Measurements from ENCODE around the gene SLC38A3.

SLC38A3 gene

GRCh38 chr3:50266836-50267235 is 61.8 kb downstream of the SLC38A3 start:
- Histone ChIP-seq H4K91ac (ENCODE audit: low read length) (peak overlapping the region; percentile 85), H3K18ac (ENCODE audit: low read depth in 1 of 2, low read length in 2 of 2) (peak overlapping the region; percentile 75 to 93), H3K4me1 (ENCODE audit: control insufficient read depth, insufficient read depth, low read depth, low read length) (peaks cover 77% of the 10 kb centered on the region), H3K4me3 (ENCODE audit: insufficient read depth in 1 of 2, low read depth in 1 of 2, low read length in 2 of 2) (peak overlapping the region; percentile 39 to 79), H3K9ac (ENCODE audit: low read length) (peak overlapping the region; percentile 84), H4K8ac (ENCODE audit: low read length) (peak overlapping the region; percentile 89), H3K4me2 (ENCODE audit: low read length, poor library complexity, severe bottlenecking) (peak overlapping the region; percentile 75), H3K27ac (ENCODE audit: low read length, poor library complexity, severe bottlenecking) (peak overlapping the region; percentile 12), H2AFZ (ENCODE audit: low read depth, low read length) (no peak overlapping the region), H2BK120ac (ENCODE audit: low read depth, low read length) (peak overlapping the region; percentile 80), H3K23ac (ENCODE audit: low read length in 2 of 2) (no peak overlapping the region), H3K79me1 (replicated peaks; ENCODE audit: low read length, poor library complexity, severe bottlenecking) (peaks cover 2% of the 10 kb centered on the region), H2BK15ac (ENCODE audit: low read depth, poor library complexity, severe bottlenecking) (peak overlapping the region; percentile 92), H3K36me3 (ENCODE audit: control insufficient read depth in 1 of 2, insufficient read depth in 2 of 2, low read depth in 1 of 2, low read length in 2 of 2) (no peaks in the 10 kb centered on the region), H2BK5ac (ENCODE audit: low read depth, low read length, poor library complexity, severe bottlenecking) (no peak overlapping the region), H2BK12ac (ENCODE audit: low read length in 2 of 2) (peak overlapping the region; percentile 42 to 49), H3K27me3 (ENCODE audit: control insufficient read depth in 1 of 2, insufficient read depth in 1 of 2, low read length in 2 of 2) (no peaks in the 10 kb centered on the region), H2AK5ac (ENCODE audit: low read length, severe bottlenecking) (peak overlapping the region; percentile 80), H3K9me3 (ENCODE audit: control insufficient read depth, low read length) (no peaks in the 10 kb centered on the region), H3K4ac (ENCODE audit: low read depth in 1 of 2, low read length in 2 of 2) (peak overlapping the region; percentile 58 to 89), H3K14ac (ENCODE audit: low read length in 2 of 2) (peak overlapping the region in 1 of 2 experiments; percentile 91)
- DNase-seq = no peak
- 100% methylated on average over 3 of the region's 7 CpGs for WGBS

GRCh38 chr3:50267280-50267913 is 62.3 kb downstream of the SLC38A3 start:
- Histone ChIP-seq H3K4me2 (ENCODE audit: low read length, poor library complexity, severe bottlenecking) (peak overlapping the region; percentile 75), H2BK15ac (ENCODE audit: low read depth, poor library complexity, severe bottlenecking) (peak overlapping the region; percentile 92), H3K23ac (ENCODE audit: low read length in 2 of 2) (peak overlapping the region in 1 of 2 experiments; percentile 41), H4K8ac (ENCODE audit: low read length) (peak overlapping the region; percentile 89), H2BK5ac (ENCODE audit: low read depth, low read length, poor library complexity, severe bottlenecking) (no peak overlapping the region), H3K4ac (ENCODE audit: low read depth in 1 of 2, low read length in 2 of 2) (peak overlapping the region; percentile 58 to 89), H2AK5ac (ENCODE audit: low read length, severe bottlenecking) (peak overlapping the region; percentile 92), H2AFZ (ENCODE audit: low read depth, low read length) (peak overlapping the region; percentile 67), H3K14ac (ENCODE audit: low read length in 2 of 2) (peak overlapping the region in 1 of 2 experiments; percentile 91), H3K79me1 (replicated peaks; ENCODE audit: low read length, poor library complexity, severe bottlenecking) (peaks cover 2% of the 10 kb centered on the region), H3K9me3 (ENCODE audit: control insufficient read depth, low read length) (no peaks in the 10 kb centered on the region), H3K4me1 (ENCODE audit: control insufficient read depth, insufficient read depth, low read depth, low read length) (peaks cover 78% of the 10 kb centered on the region), H3K4me3 (ENCODE audit: insufficient read depth in 1 of 2, low read depth in 1 of 2, low read length in 2 of 2) (peak overlapping the region; percentile 39 to 79), H2BK120ac (ENCODE audit: low read depth, low read length) (peak overlapping the region; percentile 80), H2BK12ac (ENCODE audit: low read length in 2 of 2) (peak overlapping the region; percentile 87 to 96), H3K18ac (ENCODE audit: low read depth in 1 of 2, low read length in 2 of 2) (peak overlapping the region; percentile 75 to 93), H3K9ac (ENCODE audit: low read length) (peak overlapping the region; percentile 84), H3K27me3 (ENCODE audit: control insufficient read depth in 1 of 2, insufficient read depth in 1 of 2, low read length in 2 of 2) (no peaks in the 10 kb centered on the region), H3K27ac (ENCODE audit: low read length, poor library complexity, severe bottlenecking) (peak overlapping the region; percentile 12), H3K36me3 (ENCODE audit: control insufficient read depth in 1 of 2, insufficient read depth in 2 of 2, low read depth in 1 of 2, low read length in 2 of 2) (no peaks in the 10 kb centered on the region), H4K91ac (ENCODE audit: low read length) (peak overlapping the region; percentile 85)
- no peak for DNase-seq
- 19% methylated on average over 21 of the region's 22 CpGs for WGBS

GRCh38 chr3:50268276-50268675 is 63.2 kb downstream of the SLC38A3 start:
- Histone ChIP-seq H3K4me3 (ENCODE audit: insufficient read depth in 1 of 2, low read depth in 1 of 2, low read length in 2 of 2) (peak overlapping the region in 1 of 2 experiments; percentile 79), H3K4ac (ENCODE audit: low read depth in 1 of 2, low read length in 2 of 2) (no peak overlapping the region), H3K9ac (ENCODE audit: low read length) (no peak overlapping the region), H3K79me1 (replicated peaks; ENCODE audit: low read length, poor library complexity, severe bottlenecking) (peaks cover 2% of the 10 kb centered on the region), H2BK5ac (ENCODE audit: low read depth, low read length, poor library complexity, severe bottlenecking) (no peak overlapping the region), H2AFZ (ENCODE audit: low read depth, low read length) (no peak overlapping the region), H4K91ac (ENCODE audit: low read length) (no peak overlapping the region), H3K9me3 (ENCODE audit: control insufficient read depth, low read length) (no peaks in the 10 kb centered on the region), H3K18ac (ENCODE audit: low read depth in 1 of 2, low read length in 2 of 2) (no peak overlapping the region), H3K4me1 (ENCODE audit: control insufficient read depth, insufficient read depth, low read depth, low read length) (peaks cover 78% of the 10 kb centered on the region), H3K27ac (ENCODE audit: low read length, poor library complexity, severe bottlenecking) (no peak overlapping the region), H3K14ac (ENCODE audit: low read length in 2 of 2) (peak overlapping the region in 1 of 2 experiments; percentile 37), H2BK12ac (ENCODE audit: low read length in 2 of 2) (no peak overlapping the region), H3K23ac (ENCODE audit: low read length in 2 of 2) (no peak overlapping the region), H2BK15ac (ENCODE audit: low read depth, poor library complexity, severe bottlenecking) (no peak overlapping the region), H3K36me3 (ENCODE audit: control insufficient read depth in 1 of 2, insufficient read depth in 2 of 2, low read depth in 1 of 2, low read length in 2 of 2) (no peaks in the 10 kb centered on the region), H3K4me2 (ENCODE audit: low read length, poor library complexity, severe bottlenecking) (no peak overlapping the region), H4K8ac (ENCODE audit: low read length) (no peak overlapping the region), H2BK120ac (ENCODE audit: low read depth, low read length) (peak overlapping the region; percentile 80), H3K27me3 (ENCODE audit: control insufficient read depth in 1 of 2, insufficient read depth in 1 of 2, low read length in 2 of 2) (peaks cover 0 to 2% of the 10 kb centered on the region in 2 experiments), H2AK5ac (ENCODE audit: low read length, severe bottlenecking) (peak overlapping the region; percentile 34)
- DNase-seq = no peak
- 88% methylated on average over 3 of the region's 3 CpGs for WGBS

- Histone ChIP-seq H3K4ac (ENCODE audit: low read depth in 1 of 2, low read length in 2 of 2) (no peak within 1 kb of the TSS), H4K8ac (ENCODE audit: low read length) (peak within 1 kb of the TSS; percentile 89), H3K14ac (ENCODE audit: low read length in 2 of 2) (peak within 1 kb of the TSS in 1 of 2 experiments; percentile 68), H4K91ac (ENCODE audit: low read length) (peak within 1 kb of the TSS; percentile 85), H3K4me1 (ENCODE audit: control insufficient read depth, insufficient read depth, low read depth, low read length) (peaks cover 75% of the 10 kb centered on the region), H3K9me3 (ENCODE audit: control insufficient read depth, low read length) (no peaks in the 10 kb centered on the region), H3K4me2 (ENCODE audit: low read length, poor library complexity, severe bottlenecking) (no peak within 1 kb of the TSS), H3K23ac (ENCODE audit: low read length in 2 of 2) (peak within 1 kb of the TSS in 1 of 2 experiments; percentile 75), H3K18ac (ENCODE audit: low read depth in 1 of 2, low read length in 2 of 2) (peak within 1 kb of the TSS in 1 of 2 experiments; percentile 61), H3K9ac (ENCODE audit: low read length) (no peak within 1 kb of the TSS), H2BK15ac (ENCODE audit: low read depth, poor library complexity, severe bottlenecking) (no peak within 1 kb of the TSS), H2AFZ (ENCODE audit: low read depth, low read length) (no peak within 1 kb of the TSS), H3K4me3 (ENCODE audit: insufficient read depth in 1 of 2, low read depth in 1 of 2, low read length in 2 of 2) (peak within 1 kb of the TSS in 1 of 2 experiments; percentile 79), H3K27ac (ENCODE audit: low read length, poor library complexity, severe bottlenecking) (no peak within 1 kb of the TSS), H2BK5ac (ENCODE audit: low read depth, low read length, poor library complexity, severe bottlenecking) (no peak within 1 kb of the TSS), H2BK12ac (ENCODE audit: low read length in 2 of 2) (peak within 1 kb of the TSS in 1 of 2 experiments; percentile 60), H3K36me3 (ENCODE audit: control insufficient read depth in 1 of 2, insufficient read depth in 2 of 2, low read depth in 1 of 2, low read length in 2 of 2) (no peaks in the 10 kb centered on the region), H2AK5ac (ENCODE audit: low read length, severe bottlenecking) (peak within 1 kb of the TSS; percentile 92), H3K27me3 (ENCODE audit: control insufficient read depth in 1 of 2, insufficient read depth in 1 of 2, low read length in 2 of 2) (peaks cover 2 to 8% of the 10 kb centered on the region in 2 experiments), H3K79me1 (replicated peaks; ENCODE audit: low read length, poor library complexity, severe bottlenecking) (no peaks in the 10 kb centered on the region), H2BK120ac (ENCODE audit: low read depth, low read length) (peak within 1 kb of the TSS; percentile 80)
- no peak for DNase-seq
- WGBS = 79% methylated on average over 16 of the region's 21 CpGs
Measured at GRCh38 chr3:50268703-50269451, 63.8 kb downstream of the SLC38A3 start, which contains the start of gene SEMA3B. SEMA3B (plus strand) TSS chr3:50269147; CDS start chr3:50269241, 94 bp downstream.

Measured in mesenchymal stem cell (in vitro differentiated cells and primary cell).